ENCODE results near the gene TVP23C.
"Not testable (repeated sequence)": the region's sequence is repeated elsewhere in the genome, so short reads cannot be mapped to it uniquely, and the experiment has no call there.

TVP23C gene
- total RNA-seq = 12.4 to 15.8 (median 14.6) reads per million in 4 donors

DNA sequence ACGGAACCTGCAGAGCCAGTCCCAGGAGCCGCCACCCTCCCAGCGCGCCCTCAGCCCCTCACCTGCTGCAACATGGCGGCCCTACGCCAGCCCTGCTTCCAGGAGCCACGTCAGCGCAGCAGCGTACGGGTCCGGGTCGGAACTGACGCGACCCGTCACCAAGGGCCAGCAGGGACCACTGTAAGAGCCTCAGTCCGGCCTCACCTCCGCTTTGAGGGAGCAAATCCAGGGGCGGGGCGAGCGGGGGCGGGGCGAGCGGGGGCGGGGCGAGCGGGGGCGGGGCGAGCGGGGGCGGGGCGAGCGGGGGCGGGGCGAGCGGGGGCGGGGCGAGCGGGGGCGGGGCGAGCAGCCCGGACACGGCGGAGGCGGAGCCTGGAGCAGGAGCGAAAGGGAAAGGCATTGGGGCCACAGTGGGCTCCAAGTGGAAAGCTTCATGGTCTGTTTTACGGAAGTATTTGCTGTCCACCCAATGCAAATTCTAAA lies at the start of gene TVP23C:
Gene TVP23C (minus strand): TSS at position 109 of the 483 bp plus-strand sequence. CDS start 35 bp downstream, at position 74.
- peak; percentile 56 to 88 (median 61) for DNase-seq

GRCh38 chr17:15592960-15593359 lies 29.7 kb upstream of the TVP23C start:
- peak in 1 of 5 donors; percentile 15 for DNase-seq

DNA sequence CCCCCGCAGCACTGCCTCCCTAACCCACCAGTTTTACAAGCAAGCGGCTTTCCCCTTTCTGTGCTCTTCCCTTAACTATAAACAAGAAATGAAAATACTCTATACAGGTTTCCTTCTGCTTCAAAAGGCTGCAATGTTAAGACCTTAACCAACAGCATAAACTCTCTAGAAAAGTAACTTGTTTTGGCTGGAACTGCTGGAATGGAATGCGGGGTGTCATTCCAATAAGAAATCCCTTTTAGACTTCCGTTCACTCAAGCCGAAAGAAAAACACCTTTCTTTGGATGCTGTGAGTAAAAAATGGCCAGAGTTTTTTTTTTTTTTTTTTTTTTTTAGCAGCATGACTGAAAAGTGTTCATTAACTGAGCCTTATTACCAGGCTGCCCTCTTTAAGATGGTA lies 28.7 kb upstream of the TVP23C start:
- not testable (repeated sequence) for DNase-seq

DNA sequence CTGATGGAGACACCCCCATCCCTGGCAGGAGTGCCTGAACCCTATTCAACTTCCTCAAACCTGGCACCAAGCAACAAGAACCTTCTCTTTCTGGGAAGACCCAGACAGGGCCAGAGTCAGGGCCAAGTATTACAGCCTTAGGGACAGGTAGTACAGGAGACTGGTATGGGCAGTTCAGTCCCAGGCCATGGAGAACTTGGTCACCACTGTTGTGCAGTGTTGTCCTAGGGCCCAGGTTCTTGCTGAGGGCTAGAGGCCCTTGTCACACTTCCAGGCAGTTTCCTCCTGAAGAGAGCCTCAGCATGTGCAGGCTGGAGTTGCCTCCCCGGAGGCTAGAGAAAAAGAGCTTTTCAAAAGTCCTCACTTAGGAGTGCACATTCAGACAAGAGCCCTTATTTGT lies 27.6 kb upstream of the TVP23C start:
- DNase-seq = not testable (repeated sequence)

DNA sequence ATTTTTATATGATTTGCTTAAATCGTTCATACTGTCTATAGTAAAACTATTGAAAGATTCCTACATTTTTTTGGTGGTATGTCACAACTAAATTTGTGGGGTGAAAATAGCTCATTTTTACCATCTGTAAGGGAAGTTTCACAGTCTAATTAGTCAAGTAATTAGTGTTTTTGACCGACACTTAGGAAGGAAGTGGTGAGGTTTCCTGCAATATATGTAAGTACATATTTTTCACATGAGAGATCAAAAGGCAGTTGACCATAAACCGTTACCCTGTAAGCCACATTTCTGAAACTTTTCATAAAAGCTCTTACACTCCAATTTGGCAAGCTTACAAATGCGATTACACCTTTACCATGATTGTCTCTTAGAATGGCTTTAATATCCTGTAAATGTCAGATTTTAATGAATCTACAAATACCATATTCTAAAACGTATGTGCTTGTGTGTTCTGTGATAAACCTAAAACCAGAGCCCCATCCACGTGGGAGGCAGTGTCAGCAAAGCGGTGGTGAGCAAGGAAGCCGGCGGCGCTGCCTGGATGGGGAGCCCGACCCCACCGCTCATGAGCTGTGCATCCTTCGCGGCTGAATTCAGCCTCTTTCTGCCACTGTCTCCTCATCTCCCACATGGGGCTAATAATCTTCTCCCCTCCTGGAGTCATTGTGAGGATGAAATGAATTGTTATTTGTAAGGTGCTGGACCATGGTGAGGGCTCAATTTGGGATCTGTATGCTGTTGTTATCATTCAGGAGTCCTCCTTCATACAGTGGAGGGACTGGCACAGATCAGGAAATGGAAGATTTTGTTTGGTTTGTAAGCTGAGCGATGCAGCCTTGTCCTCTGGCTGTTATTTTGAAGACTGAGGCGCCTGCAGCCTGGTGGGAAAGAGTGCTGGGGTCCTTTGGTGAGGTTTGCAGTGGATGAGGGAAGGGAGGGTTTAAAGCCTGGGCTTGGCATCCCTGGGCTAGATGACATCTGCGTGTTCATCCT lies 26.6 kb upstream of the TVP23C start:
- peak in 2 of 5 donors; percentile 2 to 75 for DNase-seq

- DNase-seq = not testable (repeated sequence)
Measured at GRCh38 chr17:15588017-15588416, 24.7 kb upstream of the TVP23C start.

GRCh38 chr17:15583313-15583712 lies 20.0 kb upstream of the TVP23C start:
- DNase-seq = not testable (repeated sequence)

DNA sequence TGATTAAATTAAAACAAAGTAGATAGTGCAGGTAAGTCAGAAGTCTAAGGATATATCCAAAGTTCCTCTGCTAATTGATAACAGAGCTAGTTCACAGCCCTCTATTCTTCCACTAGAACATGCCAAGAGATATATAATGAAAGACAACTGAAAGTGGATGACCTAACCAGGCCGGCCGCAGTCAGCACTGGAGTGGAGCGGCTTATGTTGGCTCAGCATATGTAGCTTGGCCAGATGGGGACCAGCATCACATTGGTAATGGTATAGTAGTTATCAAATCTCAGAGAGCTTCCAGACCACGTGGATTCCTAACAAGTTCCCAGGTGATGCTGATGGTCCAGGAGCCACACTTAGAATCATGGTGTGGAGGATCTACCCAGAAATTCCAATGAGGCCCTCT lies 18.2 kb upstream of the TVP23C start:
- not testable (repeated sequence) for DNase-seq

DNA sequence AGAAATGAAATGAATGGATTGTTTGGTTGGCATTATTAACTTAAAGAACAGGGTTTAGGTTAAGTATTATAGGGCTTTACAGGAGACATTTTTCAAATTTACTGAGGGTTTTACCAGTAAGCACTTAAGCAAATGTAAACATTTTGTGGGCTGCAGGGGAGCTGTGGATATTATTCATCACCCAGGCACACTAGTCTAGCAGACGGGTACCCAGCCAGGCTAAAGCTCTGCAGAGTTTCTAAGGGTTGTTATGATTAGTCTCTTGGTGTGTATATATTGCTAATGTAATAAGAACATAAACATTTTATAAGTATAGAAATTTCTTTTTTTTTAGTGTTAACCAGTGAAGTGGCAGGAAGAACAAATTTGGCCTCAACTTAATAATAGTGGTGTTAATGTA lies 13.6 kb upstream of the TVP23C start:
- not testable (repeated sequence) for DNase-seq

- DNase-seq = not testable (repeated sequence)
Measured at GRCh38 chr17:15574660-15575059, 11.4 kb upstream of the TVP23C start.

DNA sequence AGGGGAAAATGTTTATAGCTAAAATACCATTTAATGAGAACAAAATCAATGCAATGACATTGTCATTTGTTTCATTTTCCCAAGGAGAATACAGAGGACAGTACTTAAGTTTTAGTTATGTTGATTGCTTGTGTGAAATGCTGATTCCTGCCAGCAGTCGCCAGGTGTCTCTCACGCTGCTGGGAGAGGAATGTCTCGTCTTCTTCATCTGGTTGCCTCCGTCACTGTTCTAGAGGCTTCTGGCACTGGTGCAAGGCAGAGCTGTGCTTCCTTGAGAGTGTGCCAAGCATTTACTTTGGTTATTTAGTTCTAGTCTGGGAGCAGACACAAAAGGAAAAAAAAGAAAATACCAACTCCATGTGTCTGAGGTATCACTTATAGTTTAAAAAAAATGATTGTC lies 10.6 kb upstream of the TVP23C start:
- DNase-seq = not testable (repeated sequence)

DNA sequence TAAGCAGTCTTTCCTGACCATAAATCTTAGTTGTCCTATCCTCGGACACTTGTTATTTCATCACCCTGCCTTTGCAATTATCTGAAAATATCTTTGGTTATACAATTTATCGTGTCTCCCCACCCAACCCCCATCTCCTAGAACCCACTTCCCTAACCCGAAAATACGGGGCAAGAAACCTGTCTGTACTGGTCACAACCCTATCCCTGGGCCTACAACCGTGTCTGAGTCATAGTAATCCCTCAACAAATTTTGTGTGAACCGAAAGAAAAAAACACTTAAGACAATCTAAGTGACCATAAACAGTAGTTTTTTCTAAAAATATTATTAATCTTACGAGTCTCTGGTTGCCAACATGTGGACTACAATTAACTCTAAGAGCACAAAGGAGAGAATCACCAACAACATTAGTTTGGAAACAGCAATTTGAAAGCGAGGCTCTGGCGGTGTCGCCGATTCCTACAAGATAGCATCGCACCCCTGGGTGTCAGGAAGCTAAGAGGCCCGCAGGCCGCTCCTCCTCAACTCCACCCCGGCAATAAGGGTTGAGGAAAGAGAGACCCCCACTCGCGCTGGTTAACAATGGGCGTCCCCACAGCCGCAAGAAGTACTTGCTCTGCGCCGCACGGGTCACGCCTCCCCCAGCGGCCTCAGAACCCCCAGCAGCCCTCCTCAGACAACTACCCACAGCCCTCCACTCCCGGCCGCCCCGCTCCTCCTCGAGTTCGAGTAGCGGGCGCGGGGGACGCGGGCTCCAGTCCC lies 489 bp downstream of the TVP23C start:
- not testable (repeated sequence) for DNase-seq

GRCh38 chr17:15561439-15561838 lies 1.8 kb downstream of the TVP23C start:
- not testable (repeated sequence) for DNase-seq

GRCh38 chr17:15558403-15559105 lies 4.7 kb downstream of the TVP23C start:
- DNase-seq = not testable (repeated sequence)

- not testable (repeated sequence) for DNase-seq
Measured at GRCh38 chr17:15557334-15557832, 5.9 kb downstream of the TVP23C start.

GRCh38 chr17:15552932-15553331 lies 10.4 kb downstream of the TVP23C start:
- DNase-seq = not testable (repeated sequence)

DNA sequence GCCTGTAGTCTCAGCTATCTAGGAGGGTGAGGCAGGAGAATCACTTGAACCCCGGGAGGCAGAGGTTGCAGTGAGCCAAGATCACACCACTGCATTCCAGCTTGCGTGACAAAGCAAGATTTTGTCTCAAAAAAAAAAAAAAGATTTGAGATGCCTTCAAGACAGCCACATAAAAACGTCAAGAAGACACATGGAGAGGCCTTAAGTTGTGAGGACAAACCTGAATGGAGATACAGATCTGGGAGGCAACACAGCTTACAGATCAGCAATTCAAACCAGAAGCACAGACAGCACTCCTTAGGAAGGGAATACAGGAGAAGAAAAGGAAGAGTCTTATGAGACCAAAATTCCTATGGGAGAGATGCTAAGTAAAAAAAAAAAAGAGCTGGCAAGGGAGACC lies 13.7 kb downstream of the TVP23C start:
- not testable (repeated sequence) for DNase-seq

- DNase-seq = not testable (repeated sequence)
Measured at GRCh38 chr17:15546604-15547003, 16.7 kb downstream of the TVP23C start.

- not testable (repeated sequence) for DNase-seq
Measured at GRCh38 chr17:15540371-15541219, 22.7 kb downstream of the TVP23C start.

DNA sequence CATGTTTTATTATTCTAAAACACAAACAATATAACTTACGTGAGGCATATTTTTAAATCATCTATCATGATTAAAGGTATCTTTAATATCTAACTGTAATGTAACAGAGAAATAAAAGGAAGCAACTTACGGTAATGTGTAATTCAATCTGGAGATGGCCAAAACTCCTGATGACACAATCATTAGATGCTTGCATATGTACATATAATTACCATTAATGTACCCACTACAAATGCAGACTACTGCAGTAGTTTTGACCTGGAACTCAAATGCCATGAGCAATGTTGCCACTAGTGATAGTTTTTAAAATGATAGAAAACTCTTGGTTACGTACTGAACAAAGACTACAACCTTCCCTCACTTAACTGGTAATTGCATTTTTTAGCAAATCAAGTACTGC lies 30.2 kb downstream of the TVP23C start:
- not testable (repeated sequence) for DNase-seq

All from T-helper 1 cell (primary cell).